ENCODE measurements around the gene SV2B.

- TF ChIP-seq, protein P1, sequence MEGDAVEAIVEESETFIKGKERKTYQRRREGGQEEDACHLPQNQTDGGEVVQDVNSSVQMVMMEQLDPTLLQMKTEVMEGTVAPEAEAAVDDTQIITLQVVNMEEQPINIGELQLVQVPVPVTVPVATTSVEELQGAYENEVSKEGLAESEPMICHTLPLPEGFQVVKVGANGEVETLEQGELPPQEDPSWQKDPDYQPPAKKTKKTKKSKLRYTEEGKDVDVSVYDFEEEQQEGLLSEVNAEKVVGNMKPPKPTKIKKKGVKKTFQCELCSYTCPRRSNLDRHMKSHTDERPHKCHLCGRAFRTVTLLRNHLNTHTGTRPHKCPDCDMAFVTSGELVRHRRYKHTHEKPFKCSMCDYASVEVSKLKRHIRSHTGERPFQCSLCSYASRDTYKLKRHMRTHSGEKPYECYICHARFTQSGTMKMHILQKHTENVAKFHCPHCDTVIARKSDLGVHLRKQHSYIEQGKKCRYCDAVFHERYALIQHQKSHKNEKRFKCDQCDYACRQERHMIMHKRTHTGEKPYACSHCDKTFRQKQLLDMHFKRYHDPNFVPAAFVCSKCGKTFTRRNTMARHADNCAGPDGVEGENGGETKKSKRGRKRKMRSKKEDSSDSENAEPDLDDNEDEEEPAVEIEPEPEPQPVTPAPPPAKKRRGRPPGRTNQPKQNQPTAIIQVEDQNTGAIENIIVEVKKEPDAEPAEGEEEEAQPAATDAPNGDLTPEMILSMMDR (IDR thresholded peaks at IDR 0.05; ENCODE audit: poor library complexity) = no peak
- peak; percentile 29 for TF ChIP-seq EZH2 (IDR thresholded peaks at IDR 0.05; ENCODE audit: borderline replicate concordance)
Observed at GRCh38 chr15:91099995-91100813, at the start of gene SV2B.
